Pulmonary artery endothelial cell (primary cell): ENCODE measurements around the gene DEAF1. TPM values are rescaled to one million over a fixed set of nuclear protein-coding genes. Genes with fewer than 3 reads are reported as not detected.
"Not testable (repeated sequence)": the region's sequence is repeated elsewhere in the genome, so short reads cannot be mapped to it uniquely, and the experiment has no call there.

Experiments used
- DNase-seq: peaks from one replicate; pipeline ENCODE4 v3.0.0-alpha.2; 2011; ENCODE audit warnings: low read depth, low spot score
- total RNA-seq: library from RNA; depleted of rRNA; stranded (reverse); fragments of >200 nt; gene quantifications from 2 replicates; pipeline ENCODE4 v1.2.3, GENCODE V29; 2014

The DEAF1 gene
- total RNA-seq, 1 donor from 2014 or later, result 66.1 TPM

DNA sequence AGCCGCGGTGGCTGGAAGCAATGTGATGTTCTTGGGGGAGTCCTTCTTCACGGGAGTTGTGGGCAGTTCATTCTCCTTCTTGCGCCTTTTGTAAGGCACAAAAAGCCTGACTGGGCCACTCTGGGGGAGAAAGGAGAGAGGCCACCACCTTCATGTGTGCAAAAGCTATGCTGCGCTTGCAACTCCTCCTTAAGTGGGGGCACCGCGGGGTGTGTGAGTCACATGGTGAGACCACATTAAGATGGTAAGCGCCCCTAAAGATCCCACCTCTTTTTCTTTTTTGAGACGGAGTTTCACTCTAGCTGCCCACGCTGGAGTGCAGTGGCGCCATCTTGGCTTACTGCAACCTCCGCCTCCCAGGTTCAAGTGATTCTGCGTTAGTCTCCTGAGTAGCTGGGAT lies 14.1 kb downstream of the DEAF1 start:
- DNase-seq, result no peak

DNA sequence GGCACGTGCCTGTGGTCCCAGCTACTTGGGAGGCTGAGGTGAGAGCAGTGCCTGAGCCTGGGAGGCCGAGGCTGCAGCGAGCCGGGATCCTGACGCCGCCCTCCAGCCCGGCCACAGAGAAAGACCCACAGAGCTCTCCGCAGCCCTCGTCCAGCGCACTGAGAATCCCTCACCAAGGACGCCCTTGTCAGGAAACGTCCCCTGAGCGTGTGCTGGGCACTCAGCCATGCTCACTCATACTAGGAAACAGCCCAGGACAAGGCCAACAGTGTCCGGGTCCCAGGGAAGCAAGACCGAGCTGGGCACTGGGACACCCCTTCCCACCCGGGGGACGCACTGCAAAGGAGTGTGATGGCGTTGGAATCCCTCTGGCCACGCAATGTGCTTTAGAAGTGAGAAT lies 14.5 kb downstream of the DEAF1 start:
- DNase-seq, result no peak

DNA sequence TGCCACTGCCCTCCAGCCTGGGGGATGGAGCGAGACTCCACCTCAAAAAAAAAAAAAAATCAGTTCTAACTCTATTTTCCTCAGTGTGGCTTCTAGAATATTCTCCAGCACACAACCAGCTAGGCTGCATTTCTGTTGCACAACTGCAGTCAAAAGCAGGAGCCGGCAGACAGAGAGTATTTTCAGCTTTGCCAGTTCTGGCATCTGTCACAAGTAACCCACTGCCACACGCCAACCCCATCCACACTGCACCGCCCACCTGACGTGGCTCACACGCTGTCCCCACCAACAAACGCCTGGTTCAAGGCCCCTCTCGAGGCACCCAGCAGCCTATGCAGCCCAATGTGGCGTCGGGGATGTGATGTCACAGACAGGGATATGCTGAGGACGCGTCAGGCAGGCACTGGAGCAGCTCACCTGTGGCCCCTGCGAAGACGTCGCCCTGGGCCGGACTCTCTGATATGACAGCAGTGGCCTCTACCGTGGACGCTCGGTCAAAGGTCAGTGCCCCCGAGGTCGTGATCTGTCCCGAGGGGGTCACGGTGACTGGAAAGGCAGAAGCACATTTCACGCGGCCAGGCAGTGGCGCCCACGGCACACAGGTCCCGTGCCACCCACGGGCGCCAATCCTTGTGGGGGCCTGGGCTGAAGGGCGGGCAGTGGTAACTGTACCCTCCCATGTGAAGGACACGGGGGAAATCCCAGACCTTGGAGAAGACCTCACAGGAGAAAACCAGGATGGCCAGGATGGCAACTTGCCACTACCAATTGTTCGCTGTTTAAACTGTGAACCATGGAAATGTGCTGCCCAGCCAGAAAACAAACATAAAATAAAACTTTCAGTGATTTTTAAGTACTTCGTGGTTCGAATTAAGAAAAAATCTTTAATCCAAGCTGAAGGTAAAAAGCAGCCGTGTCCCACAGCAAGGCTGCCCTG lies 15.5 kb downstream of the DEAF1 start:
- DNase-seq, result no peak

DNA sequence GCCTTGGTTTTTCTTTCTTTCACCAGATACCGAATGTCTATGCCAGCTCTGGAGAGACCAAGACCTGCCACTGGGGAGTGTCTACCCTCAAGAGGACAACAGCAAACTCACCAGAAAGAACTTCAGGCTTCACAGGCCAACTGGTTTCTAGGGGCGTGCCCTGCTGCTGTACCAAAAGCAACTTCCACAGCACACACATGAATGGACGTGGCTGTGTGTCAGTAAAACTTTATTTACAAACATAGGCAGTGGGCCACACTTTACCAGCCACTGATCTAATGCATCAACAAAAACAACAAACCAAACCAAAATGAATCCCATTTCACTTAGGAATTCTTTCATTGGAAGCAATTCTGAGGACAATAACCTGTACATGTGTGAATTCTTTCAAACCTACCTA lies 16.7 kb downstream of the DEAF1 start:
- no peak for DNase-seq

DNA sequence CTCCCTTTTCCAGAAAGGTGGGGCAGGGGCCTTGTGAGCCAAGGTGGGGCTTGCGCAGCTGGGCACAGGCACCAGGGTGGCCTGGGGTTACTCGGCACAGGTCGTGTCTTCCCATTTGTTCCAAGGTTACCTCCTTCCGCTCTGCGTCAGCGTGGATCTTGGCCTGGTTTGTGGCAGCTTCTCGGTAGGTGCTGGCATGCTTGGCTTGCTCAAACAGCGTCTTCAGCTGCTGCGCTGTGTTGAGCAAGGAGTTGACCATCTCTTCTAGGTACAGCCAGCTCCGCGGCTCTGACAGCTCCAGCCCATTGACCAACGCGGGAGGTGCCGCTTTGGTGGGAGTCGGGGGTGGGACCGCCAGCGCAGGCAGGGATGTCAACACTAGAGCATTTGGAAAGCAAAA lies 20.6 kb downstream of the DEAF1 start:
- no peak for DNase-seq

DNA sequence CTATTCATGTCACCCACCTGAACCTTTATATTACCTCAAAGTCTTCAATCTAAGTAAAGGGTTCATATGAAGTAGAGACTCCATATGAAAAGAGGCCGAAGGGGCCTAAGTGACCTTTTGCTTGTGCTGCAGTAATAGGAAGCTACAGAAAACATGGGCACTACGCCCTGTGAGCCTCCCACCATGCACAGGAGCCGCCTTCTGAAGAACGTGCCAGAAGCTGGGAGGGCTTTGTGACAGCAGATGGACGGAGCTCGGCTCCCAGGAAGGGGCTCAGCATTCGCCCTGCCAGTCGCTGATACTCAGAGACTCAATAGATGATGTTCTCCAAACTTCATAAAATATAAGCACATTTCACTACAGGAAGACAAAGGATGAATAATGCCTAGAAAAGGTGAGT lies 21.2 kb downstream of the DEAF1 start:
- DNase-seq, result no peak

DNA sequence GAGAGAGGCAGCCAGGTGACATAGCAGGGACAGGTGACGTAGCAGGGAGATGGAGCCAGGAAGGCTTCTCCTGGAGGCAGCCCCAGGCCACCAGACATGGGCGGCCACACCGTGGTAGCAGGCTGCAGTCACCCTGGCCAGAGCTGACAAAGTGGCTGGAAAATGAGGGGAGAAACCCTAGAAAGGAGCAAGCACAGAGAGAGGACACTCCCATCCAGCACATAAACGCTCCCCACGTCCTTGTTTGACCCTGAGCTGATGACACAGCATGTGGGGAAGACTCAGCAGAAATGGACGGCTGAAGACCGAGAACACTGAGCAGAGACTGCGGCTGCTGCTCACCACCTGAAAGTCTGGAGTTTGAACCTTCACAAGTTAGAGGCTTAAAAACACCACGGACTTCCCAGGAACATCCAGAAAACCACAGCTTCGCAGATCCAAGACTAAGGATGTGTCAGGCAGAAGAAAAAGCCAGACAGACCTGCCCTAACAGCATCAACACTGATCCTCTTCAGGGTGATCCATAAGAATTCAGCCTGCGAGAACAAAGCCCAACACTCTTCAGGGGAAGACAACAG lies 29.2 kb downstream of the DEAF1 start:
- DNase-seq, result no peak

DNA sequence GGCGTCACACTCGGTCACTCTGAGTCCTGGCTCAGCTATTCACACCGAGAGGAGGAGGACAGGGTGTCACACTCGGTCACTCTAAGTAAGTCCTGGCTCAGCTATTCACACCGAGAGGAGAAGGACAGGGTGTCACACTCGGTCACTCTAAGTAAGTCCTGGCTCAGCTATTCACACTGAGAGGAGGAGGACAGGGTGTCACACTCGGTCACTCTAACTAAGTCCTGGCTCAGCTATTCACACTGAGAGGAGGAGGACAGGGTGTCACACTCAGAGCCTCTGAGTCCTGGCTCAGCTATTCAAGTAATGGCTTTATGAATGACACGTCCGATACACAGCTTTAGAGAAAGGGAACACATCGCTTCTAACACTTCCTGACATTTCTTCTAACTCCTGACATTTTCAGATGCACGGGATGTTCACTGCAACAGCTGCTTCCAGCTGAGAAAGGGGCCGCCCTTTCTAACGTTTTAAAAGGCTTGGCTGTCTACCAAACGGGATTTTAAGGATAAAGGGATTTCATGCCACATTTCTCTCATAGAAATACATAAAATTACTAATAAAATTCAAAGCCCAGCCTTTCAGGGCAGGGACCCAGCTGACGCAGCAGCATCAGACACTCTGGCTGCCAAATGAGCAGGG lies 29.8 kb downstream of the DEAF1 start:
- DNase-seq, result no peak

DNA sequence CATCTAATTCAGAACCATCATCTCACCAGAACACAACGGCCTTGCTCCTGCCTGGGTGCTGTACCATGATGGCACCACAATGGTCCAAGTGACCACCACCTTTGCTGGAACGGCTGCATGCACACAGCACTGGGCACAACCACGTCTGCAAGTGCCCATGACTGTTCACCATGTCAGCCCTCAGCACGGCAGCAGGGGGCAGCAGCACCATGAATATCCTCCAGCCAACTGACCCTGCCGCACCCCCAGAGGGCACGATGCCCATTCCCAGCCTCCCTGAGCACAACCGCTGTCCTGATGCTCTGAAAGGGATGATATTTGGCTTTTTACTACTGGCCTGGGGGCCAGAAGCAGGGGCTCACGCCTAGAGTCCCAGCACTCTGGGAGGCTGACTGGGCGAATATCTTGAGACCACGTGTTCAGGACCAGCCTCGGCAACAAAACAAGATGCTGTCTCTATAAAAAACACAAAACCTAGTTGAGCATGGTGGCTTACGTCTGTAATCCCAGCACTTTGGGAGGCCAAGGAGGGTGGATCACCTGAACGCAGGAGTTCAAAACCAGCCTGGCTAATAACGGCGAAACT lies 32.2 kb downstream of the DEAF1 start:
- peak; percentile 27 for DNase-seq

DNA sequence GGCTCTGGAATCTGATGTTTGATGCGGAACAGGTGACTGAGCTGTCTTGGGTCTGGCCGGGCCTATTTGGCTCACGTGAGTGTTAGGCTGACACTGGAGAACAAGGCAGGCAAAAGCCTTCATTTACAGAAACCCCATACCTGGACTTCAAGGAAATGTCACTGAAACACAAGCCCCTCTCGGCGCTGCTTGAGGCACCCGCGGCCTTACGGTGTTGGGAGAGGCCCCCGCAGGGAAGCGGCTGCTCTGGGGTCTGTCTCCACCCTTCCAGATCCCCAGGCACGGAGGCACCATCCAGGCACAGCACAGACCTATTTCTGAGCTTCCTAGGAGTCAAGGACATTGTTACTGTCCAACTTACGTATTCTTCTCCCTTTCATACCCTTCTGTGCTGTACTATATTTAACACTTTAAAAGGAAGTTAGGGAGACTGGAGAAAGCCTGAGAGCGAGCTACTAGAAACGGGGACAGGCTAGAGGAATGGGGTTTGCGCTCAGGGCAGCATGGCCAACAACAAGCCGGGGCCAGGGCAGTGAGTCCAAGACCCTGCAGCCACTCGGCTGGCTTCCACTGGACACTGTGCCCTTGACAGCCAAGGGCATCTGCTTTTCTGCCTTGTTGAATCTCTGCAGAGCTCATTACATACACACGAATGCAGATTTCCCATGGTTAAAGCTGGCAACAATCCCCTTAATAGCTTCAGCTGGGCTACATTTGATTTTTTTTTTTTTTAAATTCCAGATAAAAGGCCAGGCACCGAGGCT lies 34.2 kb downstream of the DEAF1 start:
- no peak for DNase-seq

DNA sequence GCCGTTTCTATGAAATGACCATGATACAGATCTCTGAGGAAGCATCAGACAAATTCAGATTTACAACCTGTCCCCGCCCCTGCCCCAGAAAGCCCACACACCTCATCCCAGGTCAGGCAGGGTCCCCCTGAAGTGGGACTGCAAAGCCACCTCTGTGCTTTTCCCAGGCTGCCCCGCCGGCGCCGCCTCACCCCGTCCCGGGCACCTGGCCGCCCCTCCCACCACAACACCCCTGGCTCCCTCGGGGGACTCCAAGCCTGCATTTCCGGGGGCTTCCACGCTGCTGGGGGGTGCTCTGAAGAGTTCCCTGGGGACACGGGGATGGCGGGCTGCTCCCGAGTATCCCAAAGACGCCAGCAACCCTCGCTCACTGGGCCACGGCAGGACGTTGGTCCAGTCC lies 34.7 kb downstream of the DEAF1 start:
- no peak for DNase-seq

DNA sequence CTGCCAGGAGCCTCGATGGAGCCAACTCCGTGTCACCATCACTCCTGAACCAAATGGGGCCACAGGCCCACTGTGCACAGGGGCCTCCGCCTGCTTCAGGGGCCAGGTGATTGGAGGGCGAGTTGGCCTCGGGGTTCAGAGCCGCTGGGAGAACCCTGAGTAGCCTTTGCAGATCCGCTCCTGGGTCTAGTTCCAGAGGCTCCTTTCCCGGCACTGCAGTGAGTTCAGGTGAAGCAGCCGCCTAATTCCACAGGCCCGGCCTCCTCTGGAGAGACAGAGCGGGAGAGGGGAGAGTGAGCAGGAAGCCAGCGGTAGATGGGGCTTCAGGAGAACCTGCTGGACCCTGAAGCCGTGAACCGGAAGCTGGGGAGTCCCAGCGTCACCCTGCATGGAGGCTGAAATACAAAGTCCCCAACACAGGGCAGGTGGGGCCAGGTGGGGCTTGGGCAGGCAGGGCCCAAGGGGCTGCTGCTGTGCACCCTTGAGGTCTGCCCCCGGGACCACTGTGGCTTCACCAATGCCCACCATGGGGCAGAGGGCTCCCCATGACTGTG lies 35.4 kb downstream of the DEAF1 start:
- DNase-seq, result no peak

DNA sequence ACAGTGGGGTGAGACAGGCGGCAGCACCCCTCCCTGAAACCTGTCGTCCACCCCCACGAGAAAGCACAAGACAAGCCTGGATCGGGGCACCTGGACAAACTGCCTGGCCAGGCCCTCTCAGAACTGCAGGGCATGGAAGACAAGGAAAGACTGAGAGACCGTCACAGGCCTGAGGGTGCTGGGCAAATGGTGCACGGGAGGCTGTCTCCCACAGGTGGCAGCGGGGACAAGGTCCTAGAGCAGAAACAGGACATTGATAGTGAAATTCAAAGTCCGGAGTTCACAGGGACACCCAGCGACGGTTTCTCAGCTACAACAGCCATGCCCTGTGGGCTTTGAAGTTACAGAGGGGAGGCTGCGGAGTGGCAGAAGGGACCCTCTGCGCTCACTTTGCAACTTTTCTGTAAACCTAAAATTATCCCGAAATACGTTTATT lies 37.3 kb downstream of the DEAF1 start:
- DNase-seq, result no peak

DNA sequence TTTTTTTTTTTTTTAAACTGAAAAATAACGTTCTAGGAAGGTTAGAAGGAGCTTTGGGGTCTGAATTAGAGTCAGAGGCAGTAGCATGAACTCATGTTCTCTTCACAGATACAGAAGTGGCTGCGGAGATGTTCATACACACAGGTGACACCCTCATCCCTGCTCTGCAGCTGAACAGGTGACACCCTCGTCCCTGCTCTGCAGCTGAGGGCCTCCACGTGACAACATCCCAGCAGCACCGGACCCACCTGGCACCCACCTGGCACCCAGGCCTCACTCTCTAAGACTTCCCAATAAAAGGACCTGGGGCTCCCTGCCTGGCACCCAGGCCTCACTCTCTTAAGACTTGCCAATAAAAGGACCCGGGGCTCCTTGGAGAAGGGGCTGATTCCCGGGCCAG lies 38.2 kb downstream of the DEAF1 start:
- DNase-seq, result no peak

DNA sequence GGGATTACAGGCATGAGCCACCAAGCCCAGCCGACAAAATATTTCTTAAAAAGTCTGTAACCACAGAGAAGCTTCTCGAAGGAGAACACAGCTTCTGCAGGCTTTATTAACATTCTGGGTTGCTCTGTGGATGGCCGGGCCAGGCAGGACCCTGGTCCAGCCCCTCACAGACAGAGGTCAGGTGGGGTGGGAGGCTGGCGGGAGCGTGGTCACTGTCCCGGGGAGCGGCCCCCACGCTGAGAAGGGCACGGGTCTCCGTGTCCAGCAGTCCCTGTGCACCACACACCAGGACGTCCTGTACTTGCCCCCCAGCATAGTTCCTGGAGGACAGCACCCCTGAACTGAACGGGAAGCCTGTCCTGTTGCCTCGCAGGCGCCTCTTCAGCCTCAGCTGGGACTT lies 38.6 kb downstream of the DEAF1 start:
- no peak for DNase-seq

DNA sequence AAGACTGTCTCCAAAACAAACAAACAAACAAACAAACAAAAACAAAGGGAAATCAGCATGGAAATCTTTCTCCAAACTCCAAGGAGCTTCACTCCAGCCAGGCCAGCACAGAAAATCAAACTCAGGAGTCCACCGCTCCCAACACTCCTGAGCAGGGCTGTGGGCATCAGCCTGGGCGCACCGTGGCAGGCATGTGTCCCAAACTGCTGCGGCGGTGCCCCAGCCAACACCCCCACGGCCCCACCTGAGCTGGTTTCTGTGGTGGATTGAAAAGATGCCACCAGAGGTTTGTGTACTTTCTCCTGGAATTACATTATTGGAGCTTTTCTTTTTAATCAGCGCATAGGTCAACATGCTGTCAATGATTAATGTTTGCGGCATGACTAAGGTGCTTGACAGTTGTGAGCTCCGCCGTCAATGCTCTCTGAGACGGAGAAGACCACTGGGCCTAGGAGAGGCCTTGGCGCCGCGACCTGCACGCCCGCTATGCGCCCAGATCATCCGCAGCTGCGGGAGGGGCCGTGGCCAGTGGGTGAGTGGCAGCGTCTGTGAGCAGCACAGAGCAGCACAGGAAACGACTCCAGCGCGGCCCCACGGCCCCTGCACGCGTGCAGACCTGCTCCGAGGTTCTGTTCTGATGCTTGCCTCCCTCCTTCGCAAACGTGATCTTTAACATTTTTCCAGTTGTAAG lies 39.8 kb downstream of the DEAF1 start:
- DNase-seq, result no peak

DNA sequence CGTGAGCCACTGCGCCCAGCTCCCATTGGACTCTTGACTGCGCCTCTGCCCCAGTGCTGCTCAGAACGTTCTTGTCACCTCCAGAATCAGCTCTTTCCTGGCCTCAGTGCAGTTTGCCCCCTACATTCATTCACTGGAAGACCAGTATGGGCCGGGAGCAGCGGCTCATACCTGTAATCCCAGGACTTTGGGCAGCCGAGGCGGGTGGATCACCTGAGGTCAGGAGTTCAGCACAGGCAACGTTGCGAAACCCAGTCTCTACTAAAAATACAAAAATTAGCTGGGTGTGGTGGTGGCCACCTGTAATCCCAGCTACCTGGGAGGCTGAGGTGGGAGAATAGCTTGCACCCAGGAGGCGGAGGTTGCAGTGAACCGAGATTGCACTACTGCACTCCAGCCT lies 40.6 kb downstream of the DEAF1 start:
- not testable (repeated sequence) for DNase-seq

DNA sequence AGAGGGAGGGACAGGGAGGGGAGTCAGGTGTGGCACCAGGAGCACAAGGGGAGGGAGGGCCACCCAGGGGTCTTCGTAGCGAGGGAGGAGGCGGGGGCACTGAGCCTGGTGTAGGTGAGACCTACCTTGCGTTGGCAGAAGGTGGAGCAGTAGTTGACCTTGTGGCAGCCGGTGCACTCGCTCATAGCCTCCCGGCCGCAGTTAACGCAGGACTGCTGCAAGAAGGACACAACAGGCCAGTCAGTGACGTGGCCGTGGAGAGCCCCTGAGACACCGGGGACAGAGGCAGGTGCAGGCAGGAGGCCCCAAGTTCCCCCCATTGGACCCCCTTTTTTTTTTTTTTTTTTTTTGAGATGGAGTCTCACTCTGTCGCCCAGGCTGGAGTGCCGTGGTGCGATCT lies 41.2 kb downstream of the DEAF1 start:
- DNase-seq, result no peak

DNA sequence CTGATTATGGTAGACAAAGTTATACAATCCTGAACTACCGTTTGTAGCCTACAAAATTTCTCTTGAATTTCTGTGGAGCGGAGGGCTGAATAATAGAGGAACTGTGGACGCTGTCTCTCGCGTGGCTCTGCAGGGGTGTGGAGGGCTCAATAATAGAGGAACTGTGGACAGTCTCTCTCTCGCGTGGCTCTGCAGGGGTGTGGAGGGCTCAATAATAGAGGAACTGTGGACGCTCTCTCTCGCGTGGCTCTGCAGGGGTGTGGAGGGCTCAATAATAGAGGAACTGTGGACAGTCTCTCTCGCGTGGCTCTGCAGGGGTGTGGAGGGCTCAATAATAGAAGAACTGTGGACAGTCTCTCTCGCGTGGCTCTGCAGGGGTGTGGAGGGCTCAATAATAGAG lies 41.9 kb downstream of the DEAF1 start:
- not testable (repeated sequence) for DNase-seq

DNA sequence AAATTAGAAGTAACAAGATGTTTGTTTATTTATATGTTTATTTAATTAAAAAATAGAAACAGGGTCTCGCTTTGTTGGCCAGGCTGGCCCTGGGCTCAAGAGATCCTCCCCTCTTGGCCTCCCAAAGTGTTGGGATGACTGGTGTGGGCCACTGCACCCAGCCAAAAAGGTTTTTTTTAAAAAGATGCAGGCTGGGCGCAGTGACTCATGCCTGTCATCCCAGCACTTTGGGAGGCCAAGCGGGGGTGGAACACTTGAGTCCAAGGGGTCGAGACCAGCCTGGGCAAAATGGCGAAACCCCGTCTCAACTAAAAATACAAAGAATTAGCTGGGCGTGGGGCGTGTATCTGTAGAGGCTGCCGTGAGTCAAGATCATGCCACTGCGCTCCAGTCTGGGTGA lies 44.5 kb downstream of the DEAF1 start:
- DNase-seq, result no peak
